ENCODE data around the gene CLC. TPM values are rescaled to one million over a fixed set of nuclear protein-coding genes. Genes with fewer than 3 reads are reported as not detected.

CLC gene
- total RNA-seq, 6 experiments from 2014 or later: not detected

DNA sequence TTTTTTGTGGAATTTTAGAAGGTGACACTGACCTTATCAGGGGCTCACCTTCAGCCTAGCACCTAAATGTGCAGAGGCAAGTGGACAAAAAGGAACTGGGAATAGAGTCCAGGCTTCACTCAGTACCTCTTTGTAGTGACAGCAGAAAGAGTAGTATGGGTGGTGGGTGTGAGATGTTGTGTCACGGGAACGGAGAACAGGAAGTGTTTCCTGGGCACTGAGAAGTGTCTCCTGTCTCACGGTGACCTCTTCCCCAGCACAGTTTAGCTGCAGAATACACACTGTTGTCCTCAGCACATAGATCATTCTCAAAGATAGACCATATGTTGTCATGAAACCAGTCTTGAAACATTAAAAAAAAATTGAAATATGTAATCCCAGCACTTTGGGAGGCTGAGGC is 51.1 kb downstream of the CLC start:
- Histone ChIP-seq H3K27me3 (no peaks in the 10 kb centered on the region), H3K4me3 (no peak overlapping the region), H3K9me3 (no peaks in the 10 kb centered on the region), H3K27ac (no peak overlapping the region), H3K36me3 (no peaks in the 10 kb centered on the region), H3K4me1 (no peaks in the 10 kb centered on the region)
- ATAC-seq: no peak
- DNase-seq: no peak
- WGBS (ENCODE audit: insufficient coverage, low coverage, low lambda C conversion rate, missing lambda C conversion rate): 14% methylated on average over 3 of the region's 3 CpGs
- intact Hi-C loops (cut with DNase I): no loop called here
- TF ChIP-seq, protein P1, sequence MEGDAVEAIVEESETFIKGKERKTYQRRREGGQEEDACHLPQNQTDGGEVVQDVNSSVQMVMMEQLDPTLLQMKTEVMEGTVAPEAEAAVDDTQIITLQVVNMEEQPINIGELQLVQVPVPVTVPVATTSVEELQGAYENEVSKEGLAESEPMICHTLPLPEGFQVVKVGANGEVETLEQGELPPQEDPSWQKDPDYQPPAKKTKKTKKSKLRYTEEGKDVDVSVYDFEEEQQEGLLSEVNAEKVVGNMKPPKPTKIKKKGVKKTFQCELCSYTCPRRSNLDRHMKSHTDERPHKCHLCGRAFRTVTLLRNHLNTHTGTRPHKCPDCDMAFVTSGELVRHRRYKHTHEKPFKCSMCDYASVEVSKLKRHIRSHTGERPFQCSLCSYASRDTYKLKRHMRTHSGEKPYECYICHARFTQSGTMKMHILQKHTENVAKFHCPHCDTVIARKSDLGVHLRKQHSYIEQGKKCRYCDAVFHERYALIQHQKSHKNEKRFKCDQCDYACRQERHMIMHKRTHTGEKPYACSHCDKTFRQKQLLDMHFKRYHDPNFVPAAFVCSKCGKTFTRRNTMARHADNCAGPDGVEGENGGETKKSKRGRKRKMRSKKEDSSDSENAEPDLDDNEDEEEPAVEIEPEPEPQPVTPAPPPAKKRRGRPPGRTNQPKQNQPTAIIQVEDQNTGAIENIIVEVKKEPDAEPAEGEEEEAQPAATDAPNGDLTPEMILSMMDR (IDR thresholded peaks at IDR 0.05): no peak
- TF ChIP-seq POLR2A (IDR thresholded peaks at IDR 0.05): no peak

DNA sequence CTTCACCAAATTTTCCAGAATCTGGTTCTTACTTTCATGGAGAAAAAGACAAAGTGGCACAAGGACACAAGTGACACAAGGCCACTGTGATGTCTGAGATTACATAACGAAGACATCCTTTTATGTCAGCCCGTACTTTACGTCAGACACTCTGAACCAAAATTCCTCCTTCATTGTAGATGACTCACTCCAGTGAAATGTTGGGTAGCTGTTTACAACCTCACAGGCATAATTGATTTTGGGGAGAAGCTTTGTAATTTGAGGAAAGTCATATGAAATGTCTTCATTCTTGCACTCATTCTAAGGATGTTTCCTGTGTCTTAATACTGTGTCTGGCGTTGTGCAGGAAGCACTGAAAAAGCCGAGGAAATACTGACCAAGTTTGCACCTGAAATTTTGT is 53.6 kb downstream of the CLC start:
- Histone ChIP-seq H3K9me3 (no peaks in the 10 kb centered on the region), H3K4me3 (no peak overlapping the region), H3K36me3 (no peaks in the 10 kb centered on the region), H3K27me3 (no peaks in the 10 kb centered on the region), H3K27ac (no peak overlapping the region), H3K4me1 (no peaks in the 10 kb centered on the region)
- no peak for DNase-seq
- WGBS (ENCODE audit: insufficient coverage, low coverage, low lambda C conversion rate, missing lambda C conversion rate): 59% methylated on average over 5 of the region's 5 CpGs
- TF ChIP-seq, protein P1 (IDR thresholded peaks at IDR 0.05): no peak
- ATAC-seq: no peak
- intact Hi-C loops (cut with DNase I): no loop called here

DNA sequence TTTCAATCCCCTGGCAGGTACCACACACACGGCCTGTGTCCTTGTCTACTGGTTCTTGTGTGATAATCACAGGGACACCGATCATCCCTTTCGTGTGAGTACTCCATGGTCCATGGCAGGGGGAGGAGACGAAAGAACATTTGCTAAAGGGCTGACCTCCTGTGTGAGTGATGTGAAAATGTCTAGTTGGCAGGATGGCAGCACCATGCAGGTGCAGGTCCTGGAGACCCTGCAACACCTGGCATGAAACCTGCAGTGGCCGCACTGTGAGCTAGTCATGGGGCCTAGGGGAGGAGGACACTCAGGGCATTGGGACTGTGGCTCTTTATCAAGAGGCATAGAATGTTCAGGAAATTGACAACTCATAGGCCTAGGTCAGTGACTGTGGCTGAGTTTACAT is 56.4 kb downstream of the CLC start:
- intact Hi-C loops (cut with DNase I): no loop called here
- DNase-seq (no peak), ATAC-seq (no peak)
- H3K4me1 ChIP-seq: peaks cover 0 to 6% (median 0%) of the 10 kb centered on the region in 4 donors
- no peak overlapping the region for H3K27ac ChIP-seq
- H3K4me3 ChIP-seq: no peak overlapping the region
- TF ChIP-seq, protein P1 (IDR thresholded peaks at IDR 0.05): no peak
- TF ChIP-seq POLR2A (IDR thresholded peaks at IDR 0.05): no peak
- 90% methylated on average over 2 of the region's 5 CpGs for WGBS (ENCODE audit: insufficient coverage, low coverage, low lambda C conversion rate, missing lambda C conversion rate)
- no peaks in the 10 kb centered on the region for H3K27me3 ChIP-seq
- H3K9me3 ChIP-seq: no peaks in the 10 kb centered on the region
- no peaks in the 10 kb centered on the region for H3K36me3 ChIP-seq

Small RNA genes within 50 kb of the gene (small RNA-seq; reads per million reads assigned to genes)
- 0 reads per million in 2 experiments for gene RPS29P27

Other genes with a start within 250 kb of the CLC start
- gene DLL3, start 239.1 kb downstream of the CLC start, total RNA-seq: not detected
- not detected for gene SELENOV, start 222.9 kb downstream of the CLC start, total RNA-seq
- gene EID2B, start 205.2 kb downstream of the CLC start, total RNA-seq: under 1 TPM; 0.18 to 0.78 (median 0.46) TPM
- gene EID2, start 197.9 kb downstream of the CLC start, total RNA-seq: 1 to 10 TPM; 4.3 to 7.6 (median 5.4) TPM
- not detected for gene LGALS13, start 135.5 kb downstream of the CLC start, total RNA-seq
- gene LGALS16, start 82.1 kb downstream of the CLC start, total RNA-seq: not detected
- not detected for gene LGALS14, start 33.5 kb downstream of the CLC start, total RNA-seq
- gene LEUTX, start 40.8 kb upstream of the CLC start, total RNA-seq: not detected
- gene DYRK1B, start 96.1 kb upstream of the CLC start, total RNA-seq: 1 to 10 TPM; 2.5 to 6.3 (median 4.4) TPM
- 10 to 100 TPM; 46.1 to 76.2 (median 51.4) TPM for gene FBL, start 108.3 kb upstream of the CLC start, total RNA-seq
- 10 to 100 TPM in 1 of 6 experiments, 1 to 10 TPM in 5; 3.8 to 31.6 (median 3.9) TPM for gene FCGBP, start 196.6 kb upstream of the CLC start, total RNA-seq
- gene PSMC4, start 233.1 kb upstream of the CLC start, total RNA-seq: 100 to 1,000 TPM in 1 of 6 experiments, 10 to 100 TPM in 5; 40.0 to 106 (median 52.5) TPM